Measurements from ENCODE around the gene RALB.

The RALB gene

GRCh38 chr2:120252225-120253020 is at the start of gene RALB:
TSS of gene RALB (plus strand) at chr2:120252852. CDS start at chr2:120278665, 25,813 bp downstream.
- DNase-seq = peak; percentile 99

DNA sequence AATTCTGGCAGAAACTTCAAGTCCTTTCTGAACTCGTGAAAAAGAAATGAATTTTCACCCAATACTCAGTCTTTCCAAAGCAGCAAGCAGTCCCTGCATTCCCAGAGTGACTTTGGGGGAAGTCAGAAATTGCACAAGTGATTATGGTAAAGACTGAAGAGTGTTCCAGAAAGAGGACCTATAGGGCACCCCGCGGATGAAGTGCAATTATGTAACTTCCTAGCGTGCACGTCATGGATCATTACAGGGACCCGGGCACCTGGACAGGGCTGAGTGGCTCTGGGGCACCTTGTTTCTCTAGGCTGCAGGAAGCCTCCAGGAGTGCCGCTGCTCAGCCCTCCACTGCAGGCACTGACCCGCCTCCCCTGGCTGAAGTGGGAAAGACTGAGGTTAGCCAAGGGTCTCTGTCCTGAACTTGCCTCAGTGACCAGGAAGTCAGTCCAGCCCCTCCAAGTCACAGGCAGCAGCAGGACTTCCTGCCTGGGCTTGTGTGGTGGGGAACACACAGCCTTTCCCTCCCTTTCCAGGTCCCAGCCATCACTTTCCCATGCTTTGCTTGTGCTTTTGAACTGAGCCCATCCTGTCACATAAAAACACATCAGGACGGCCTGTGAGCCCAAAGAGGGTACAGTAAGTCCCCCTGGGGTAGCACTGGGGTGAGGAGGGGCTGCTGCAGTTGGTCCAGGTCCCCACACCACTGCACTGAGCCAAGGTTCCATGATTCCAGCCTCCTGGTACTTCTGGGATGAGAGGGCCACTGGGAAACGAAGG is 49.2 kb upstream of the RALB start:
- no peak for DNase-seq

GRCh38 chr2:120204022-120204405 is 48.6 kb upstream of the RALB start:
- DNase-seq = no peak

- no peak for DNase-seq
Observed at GRCh38 chr2:120204417-120204816, 48.2 kb upstream of the RALB start.

DNA sequence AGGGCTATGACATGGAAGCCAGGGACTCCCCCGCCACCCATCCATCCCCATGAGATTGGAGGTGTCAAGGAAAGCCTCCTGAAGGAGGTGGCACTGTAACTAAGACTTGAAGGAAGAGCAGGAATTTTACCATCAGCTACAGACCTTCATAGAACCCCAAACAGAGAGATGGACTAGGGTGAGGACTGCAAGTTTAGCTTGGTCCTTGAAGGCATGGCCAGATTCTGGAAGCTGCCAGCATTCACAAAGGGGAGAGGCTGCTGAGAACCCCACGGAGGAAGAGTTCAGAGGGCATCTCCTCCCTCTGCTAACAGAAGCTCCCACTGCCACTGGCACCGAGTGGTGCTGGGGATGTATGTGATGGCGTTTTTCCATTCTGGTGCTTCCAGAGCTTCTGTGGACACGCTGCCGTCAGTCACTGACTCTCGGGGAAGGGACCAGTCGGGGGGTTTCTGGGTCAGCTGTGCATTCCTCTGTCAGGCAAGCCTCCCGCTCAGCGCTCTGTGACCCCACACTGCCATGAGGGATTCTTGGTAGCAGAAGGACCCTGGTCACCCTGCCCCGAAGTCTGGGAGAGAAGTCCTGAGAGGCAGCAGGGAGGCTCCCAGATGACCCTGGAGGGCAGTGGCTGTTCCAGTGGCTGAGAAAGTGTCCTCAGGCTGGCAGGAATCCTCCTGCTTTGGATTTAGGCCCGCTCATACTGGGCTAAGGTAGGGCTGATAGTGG is 47.5 kb upstream of the RALB start:
- DNase-seq = no peak

DNA sequence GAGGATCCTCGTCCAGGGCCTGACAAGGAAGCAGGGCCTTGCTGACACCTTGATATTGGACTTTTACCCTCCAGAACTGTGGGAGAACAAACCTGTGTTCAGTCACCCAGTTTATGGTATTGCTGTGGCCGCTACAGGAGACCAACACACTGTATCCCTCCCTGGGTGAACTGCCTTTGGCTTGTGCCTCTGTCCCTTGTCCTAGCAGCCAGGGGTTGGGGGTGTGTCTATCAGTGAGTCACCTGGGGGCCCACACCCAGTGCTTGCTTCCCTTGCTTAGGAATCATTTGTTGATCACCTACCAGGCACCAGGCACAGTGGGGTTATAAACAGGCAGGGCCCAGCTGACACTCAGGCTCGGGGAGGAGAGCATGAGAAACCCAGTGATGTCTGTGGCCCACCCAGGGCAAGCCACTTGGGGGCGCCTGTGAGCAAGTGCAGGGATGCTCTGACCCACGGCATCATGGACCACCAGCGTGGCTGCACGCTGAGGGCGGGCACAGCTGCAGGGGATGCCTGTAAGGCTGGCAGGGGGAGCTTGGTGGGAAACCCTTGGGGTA is 46.5 kb upstream of the RALB start:
- peak; percentile 63 to 69 for DNase-seq

GRCh38 chr2:120208381-120209353 is 44.0 kb upstream of the RALB start:
- no peak for DNase-seq

GRCh38 chr2:120209427-120210269 is 43.0 kb upstream of the RALB start:
- no peak for DNase-seq

- no peak for DNase-seq
Observed at GRCh38 chr2:120210270-120210693, 42.4 kb upstream of the RALB start.

GRCh38 chr2:120218181-120218580 is 34.5 kb upstream of the RALB start:
- no peak for DNase-seq

DNA sequence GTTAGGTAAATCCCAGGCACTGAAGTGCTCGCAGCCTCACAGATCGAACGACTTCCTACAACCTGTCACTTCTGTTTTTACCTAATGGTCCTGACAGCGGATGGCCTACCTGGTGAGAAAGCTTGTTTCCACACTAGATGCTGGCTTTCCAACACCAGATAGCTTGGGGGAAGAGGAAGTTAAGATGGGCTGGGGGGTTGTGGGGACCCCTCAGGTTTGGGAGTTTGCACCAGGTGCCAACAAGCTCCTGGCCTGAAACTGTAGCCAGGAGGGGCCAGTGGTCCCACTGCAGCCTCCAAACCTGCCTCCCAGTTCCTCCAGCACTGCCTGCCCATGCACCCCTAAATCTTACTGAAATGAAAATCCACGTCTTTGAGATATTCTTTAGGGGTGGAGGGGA is 33.4 kb upstream of the RALB start:
- DNase-seq = no peak

DNA sequence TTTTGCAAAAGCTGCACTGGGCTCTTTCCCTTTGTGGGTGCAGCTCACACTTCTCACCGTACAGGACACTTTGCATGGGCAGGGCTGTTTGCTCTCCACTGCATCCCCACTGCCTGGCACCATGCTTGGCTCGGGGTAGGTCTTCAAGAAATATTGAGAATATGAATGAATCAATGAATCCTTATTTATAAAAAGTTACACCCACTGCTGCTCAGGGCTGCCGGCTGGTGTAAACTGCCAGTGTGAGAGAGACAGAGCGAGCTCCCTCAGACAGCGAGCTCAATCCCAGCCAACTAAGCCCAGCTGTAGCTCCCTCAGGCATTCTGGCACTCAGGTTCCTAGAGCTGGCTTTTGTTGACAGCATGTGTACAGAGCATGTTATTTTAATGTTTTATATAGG is 32.9 kb upstream of the RALB start:
- no peak for DNase-seq

- DNase-seq = no peak
Observed at GRCh38 chr2:120220756-120221155, 31.9 kb upstream of the RALB start.

- no peak for DNase-seq
Observed at GRCh38 chr2:120221616-120222015, 31.0 kb upstream of the RALB start.

DNA sequence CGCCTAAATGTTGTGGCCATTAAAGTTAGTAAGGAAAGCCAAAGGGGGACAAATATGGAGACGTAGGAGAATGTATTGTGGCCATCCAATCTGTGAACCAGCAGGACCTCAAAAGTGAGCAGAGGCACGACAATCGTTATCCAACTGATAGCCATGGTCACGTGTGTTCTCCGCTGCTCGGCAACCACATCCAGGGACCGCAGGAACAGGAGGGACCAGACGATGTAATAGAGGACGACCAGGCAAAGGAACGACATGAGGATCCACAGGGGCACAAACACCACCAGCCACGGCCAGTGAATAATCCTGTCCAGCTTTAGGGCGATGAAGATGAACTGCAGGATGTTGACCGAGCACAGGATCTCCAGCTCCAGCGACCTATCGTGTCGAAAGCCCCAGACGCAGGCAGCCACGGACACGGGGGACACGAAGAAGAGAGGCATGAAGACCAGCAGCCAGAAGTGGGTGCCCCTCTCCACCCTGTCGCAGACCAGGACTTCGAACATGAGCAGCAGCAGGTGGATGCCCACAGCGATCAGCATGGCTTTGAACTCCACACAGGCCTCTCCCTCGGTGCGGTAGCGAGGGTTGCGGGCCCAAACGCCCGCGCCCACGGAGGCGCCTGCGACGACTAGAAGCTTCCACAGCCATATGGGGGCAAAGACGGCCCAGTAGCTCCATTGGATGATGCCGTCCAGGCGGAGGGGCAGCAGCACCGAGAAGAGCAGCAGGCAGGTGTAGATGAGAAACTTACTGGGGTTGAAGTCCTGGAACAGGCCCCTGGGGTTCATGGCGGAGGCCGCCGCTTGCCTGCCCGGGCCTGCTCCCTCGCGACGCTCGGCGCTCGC is 30.2 kb upstream of the RALB start:
- DNase-seq = no peak

- peak; percentile 94 to 95 for DNase-seq
Observed at GRCh38 chr2:120223034-120223912, 29.4 kb upstream of the RALB start, which contains the start of gene TMEM185B. TSS of gene TMEM185B (minus strand) at chr2:120223400. CDS start at chr2:120222976, 424 bp downstream.

GRCh38 chr2:120224256-120224655 is 28.4 kb upstream of the RALB start:
- DNase-seq = no peak

DNA sequence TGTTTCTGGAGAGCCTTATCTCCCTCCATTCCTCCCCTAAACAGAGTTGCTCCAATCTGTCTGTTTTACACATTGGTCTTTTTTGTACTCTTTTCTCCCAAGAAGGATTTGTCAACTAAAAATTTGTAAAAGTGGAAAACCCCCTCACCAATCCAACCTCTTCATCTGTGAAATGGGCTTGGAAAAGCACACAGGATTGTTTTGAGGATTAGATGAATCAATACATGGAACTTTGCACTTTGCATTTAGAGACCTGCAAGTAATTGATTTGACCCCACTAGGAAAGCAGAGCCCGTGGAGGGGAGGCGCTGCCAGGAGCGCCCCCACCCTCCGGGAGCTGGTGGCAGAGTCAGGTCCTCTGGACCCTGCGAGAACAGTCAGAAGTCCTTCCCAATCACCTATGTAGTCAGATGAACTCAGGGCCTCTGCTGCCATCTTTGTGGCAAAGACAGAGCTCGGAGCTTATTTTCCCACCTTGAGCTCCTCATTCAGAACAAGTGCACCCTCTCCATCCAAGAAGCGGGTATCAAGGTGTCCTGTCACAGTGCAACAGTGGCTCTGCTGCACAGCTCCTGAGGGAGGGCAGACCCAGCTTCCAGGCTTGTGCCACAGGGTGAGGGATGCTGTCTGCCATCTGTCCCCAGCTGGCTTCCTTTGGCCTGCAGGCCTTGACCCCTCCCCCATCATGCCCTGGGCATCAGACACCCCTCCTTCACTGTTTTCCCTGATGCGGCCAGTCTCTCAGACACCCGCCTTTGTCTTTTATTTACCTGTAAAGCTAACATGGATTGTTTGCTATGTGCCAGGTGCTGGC is 27.7 kb upstream of the RALB start:
- no peak for DNase-seq

All from activated CD4-positive, alpha-beta T cell treated with anti-CD3 and anti-CD28 coated beads, Interleukin-2, amount 50 U/mL, for 48 hours (primary cell).